Loucy (cell line): ENCODE data around the gene ZNF407.

Source experiments
- EZH2phosphoT487 ChIP-seq: fragments of 200-600 bp; IDR thresholded peaks from 2 replicates; pipeline ENCODE4 v1.6.1; 2018; ENCODE audit warnings: antibody characterized with exemption, mild to moderate bottlenecking, moderate library complexity, borderline replicate concordance
- TF ChIP-seq, protein P1 (sequence below): fragments of 200-600 bp; sonication (generic); conservative IDR thresholded peaks from 2 replicates; pipeline ENCODE4 v1.5.1; 2014; ENCODE audit warnings: mild to moderate bottlenecking, antibody characterized with exemption, low read length

DNA sequence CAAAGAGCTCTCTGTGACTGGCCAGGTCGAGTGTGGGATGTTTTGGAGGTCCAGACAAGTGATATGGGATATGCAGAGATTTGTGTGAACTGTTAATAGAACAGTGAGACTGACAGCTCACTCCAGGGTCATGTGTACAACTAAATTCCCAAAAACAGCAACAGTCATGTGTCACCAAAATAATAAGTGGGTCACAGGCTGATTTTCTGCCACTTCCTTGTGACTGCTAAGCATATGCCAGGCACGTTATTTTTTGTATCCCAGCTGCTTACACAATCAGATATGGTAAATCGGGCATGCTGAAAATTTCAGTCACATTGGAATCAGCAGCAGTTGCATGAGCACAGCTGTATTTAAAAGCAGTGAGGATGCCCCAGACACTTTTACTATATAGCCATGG, 412.6 kb downstream of the ZNF407 start:
- TF ChIP-seq, protein P1, sequence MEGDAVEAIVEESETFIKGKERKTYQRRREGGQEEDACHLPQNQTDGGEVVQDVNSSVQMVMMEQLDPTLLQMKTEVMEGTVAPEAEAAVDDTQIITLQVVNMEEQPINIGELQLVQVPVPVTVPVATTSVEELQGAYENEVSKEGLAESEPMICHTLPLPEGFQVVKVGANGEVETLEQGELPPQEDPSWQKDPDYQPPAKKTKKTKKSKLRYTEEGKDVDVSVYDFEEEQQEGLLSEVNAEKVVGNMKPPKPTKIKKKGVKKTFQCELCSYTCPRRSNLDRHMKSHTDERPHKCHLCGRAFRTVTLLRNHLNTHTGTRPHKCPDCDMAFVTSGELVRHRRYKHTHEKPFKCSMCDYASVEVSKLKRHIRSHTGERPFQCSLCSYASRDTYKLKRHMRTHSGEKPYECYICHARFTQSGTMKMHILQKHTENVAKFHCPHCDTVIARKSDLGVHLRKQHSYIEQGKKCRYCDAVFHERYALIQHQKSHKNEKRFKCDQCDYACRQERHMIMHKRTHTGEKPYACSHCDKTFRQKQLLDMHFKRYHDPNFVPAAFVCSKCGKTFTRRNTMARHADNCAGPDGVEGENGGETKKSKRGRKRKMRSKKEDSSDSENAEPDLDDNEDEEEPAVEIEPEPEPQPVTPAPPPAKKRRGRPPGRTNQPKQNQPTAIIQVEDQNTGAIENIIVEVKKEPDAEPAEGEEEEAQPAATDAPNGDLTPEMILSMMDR, result no peak
- no peak for TF ChIP-seq EZH2phosphoT487
